Liver (tissue), 9 donors: Measurements from ENCODE around the gene CERKL. TPM values are rescaled to one million over a fixed set of nuclear protein-coding genes. Genes with fewer than 3 reads are reported as not detected.

Experiments
- DNase-seq: peaks from one replicate; pipeline ENCODE4 v3.0.0-alpha.2; 2017; ENCODE audit warnings: low spot score
- H3K27ac ChIP-seq, 2 donors: one replicate each; pipeline ENCODE4 v1.7.0; 2013; ENCODE audit warnings: inconsistent platforms in 2 of 2, low read length in 2 of 2, control low read depth in 1 of 2, low read depth in 1 of 2, mild to moderate bottlenecking in 1 of 2
- H3K27me3 ChIP-seq, 4 donors: one replicate each; pipeline versions ENCODE4 v1.6.1 to v1.7.0; 2013; ENCODE audit warnings: low read length in 3 of 4, inconsistent platforms in 1 of 4, mild to moderate bottlenecking in 1 of 4, moderate library complexity in 1 of 4; ENCODE audit not compliant: control insufficient read depth in 4 of 4, insufficient read depth in 4 of 4
- H3K36me3 ChIP-seq, 4 donors: one replicate each; pipeline versions ENCODE4 v1.6.1 to v1.7.0; 2013; ENCODE audit warnings: low read length in 3 of 4, mild to moderate bottlenecking in 3 of 4, low read depth in 1 of 4, moderate library complexity in 1 of 4; ENCODE audit not compliant: control insufficient read depth in 4 of 4, insufficient read depth in 3 of 4
- H3K4me1 ChIP-seq, 4 donors: one replicate each; pipeline versions ENCODE4 v1.6.1 to v1.7.0; 2013; ENCODE audit warnings: low read length in 3 of 4, mild to moderate bottlenecking in 3 of 4, moderate library complexity in 1 of 4; ENCODE audit not compliant: control insufficient read depth in 4 of 4, insufficient read depth in 4 of 4
- H3K4me3 ChIP-seq, 3 donors: one replicate each; pipeline versions ENCODE4 v1.6.1 to v1.7.0; 2013; ENCODE audit warnings: low read length in 3 of 3, control low read depth in 1 of 3, low read depth in 1 of 3, mild to moderate bottlenecking in 1 of 3
- H3K9ac ChIP-seq, 2 donors: one replicate each; pipeline ENCODE4 v1.7.0; 2013; ENCODE audit warnings: low read length in 2 of 2, mild to moderate bottlenecking in 2 of 2, moderate library complexity in 2 of 2, control low read depth in 1 of 2, low read depth in 1 of 2
- H3K9me3 ChIP-seq, 4 donors: one replicate each; pipeline versions ENCODE4 v1.6.1 to v1.7.0; 2013; ENCODE audit warnings: low read length in 3 of 4; ENCODE audit not compliant: control insufficient read depth in 4 of 4
- EGR1 ChIP-seq, 2 donors: IDR thresholded peaks; 2 replicates each; pipeline ENCODE4 v1.6.1; 2016 to 2018; ENCODE audit warnings: antibody characterized with exemption in 2 of 2, low read depth in 2 of 2
- FOXA1 ChIP-seq: IDR thresholded peaks from 2 replicates; pipeline ENCODE4 v1.6.1; 2016; ENCODE audit warnings: antibody characterized with exemption
- FOXA2 ChIP-seq: IDR thresholded peaks from 2 replicates; pipeline ENCODE4 v1.6.1; 2016; ENCODE audit warnings: antibody characterized with exemption
- GABPA ChIP-seq, 2 donors: IDR thresholded peaks in 1 of 2; conservative IDR thresholded peaks in 1 of 2; 2 replicates each; pipeline ENCODE4 v1.6.1; 2016; ENCODE audit warnings: antibody characterized with exemption in 2 of 2, mild to moderate bottlenecking in 1 of 2, moderate library complexity in 1 of 2
- HNF4A ChIP-seq, 2 donors: conservative IDR thresholded peaks; 2 replicates each; pipeline ENCODE4 v1.6.1; 2016; ENCODE audit warnings: antibody characterized with exemption in 2 of 2, mild to moderate bottlenecking in 2 of 2
- HNF4G ChIP-seq: IDR thresholded peaks from 2 replicates; pipeline ENCODE4 v1.6.1; 2016; ENCODE audit warnings: antibody characterized with exemption
- JUND ChIP-seq, 2 donors: IDR thresholded peaks; 2 replicates each; pipeline ENCODE4 v1.6.1; 2016; ENCODE audit warnings: antibody characterized with exemption in 2 of 2
- NR2F2 ChIP-seq: IDR thresholded peaks from 2 replicates; pipeline ENCODE4 v1.6.1; 2016; ENCODE audit warnings: antibody characterized with exemption
- RAD21 ChIP-seq, 2 donors: IDR thresholded peaks; 2 replicates each; pipeline ENCODE4 v1.6.1; 2016; ENCODE audit warnings: antibody characterized with exemption in 2 of 2, mild to moderate bottlenecking in 2 of 2
- RXRA ChIP-seq, 2 donors: IDR thresholded peaks; 2 replicates each; pipeline ENCODE4 v1.6.1; 2017 to 2018; ENCODE audit warnings: antibody characterized with exemption in 2 of 2, mild to moderate bottlenecking in 1 of 2
- SP1 ChIP-seq: IDR thresholded peaks from 2 replicates; pipeline ENCODE4 v1.6.1; 2018; ENCODE audit warnings: antibody characterized with exemption, mild to moderate bottlenecking
- TAF1 ChIP-seq: conservative IDR thresholded peaks from 2 replicates; pipeline ENCODE4 v1.6.1; 2016; ENCODE audit warnings: antibody characterized with exemption, mild to moderate bottlenecking
- YY1 ChIP-seq: IDR thresholded peaks from 2 replicates; pipeline ENCODE4 v1.6.1; 2016; ENCODE audit warnings: antibody characterized with exemption, mild to moderate bottlenecking
- WGBS: extraction: QIAGEN DNeasy Blood & Tissue Kit; methylation state at CpG from one replicate; pipeline ENCODE4 v1.1.7; 2013; 5-methylcytosine and 5-hydroxymethylcytosine counted together
- polyA plus RNA-seq, 2 donors: library from polyadenylated mRNA; stranded (reverse) in 1 of 2; unstranded in 1 of 2; fragments of 200-250 nt in 1 of 2; fragments of >200 nt in 1 of 2; fragmentation: Nextera tagmentation in 1 of 2; extraction: Ambion mirVana in 1 of 2; gene quantifications; one replicate each; pipeline versions ENCODE4 v1.2.1 to v1.2.3, GENCODE V29; 2013 to 2015
- total RNA-seq, 2 donors: library from RNA; depleted of rRNA; stranded (reverse); fragments of >200 nt; gene quantifications; one replicate each; pipeline ENCODE4 v1.2.3, GENCODE V29; 2014
- TF ChIP-seq, protein P1 (sequence below): IDR thresholded peaks from 2 replicates; pipeline ENCODE4 v1.6.1; 2016; ENCODE audit warnings: antibody characterized with exemption
- TF ChIP-seq, protein P2 (sequence below): fragments of 150-350 bp; IDR thresholded peaks from 2 replicates; pipeline ENCODE4 v1.5.1; 2017; ENCODE audit warnings: improper control_type of control experiment, low read depth, low read length; ENCODE audit not compliant: missing input control
- TF ChIP-seq, protein P3 (sequence below): IDR thresholded peaks from 2 replicates; pipeline ENCODE4 v1.6.1; 2016; ENCODE audit warnings: antibody characterized with exemption
- TF ChIP-seq, protein P4 (sequence below): IDR thresholded peaks from 2 replicates; pipeline ENCODE4 v1.6.1; 2016; ENCODE audit warnings: antibody characterized with exemption
- TF ChIP-seq, protein P5 (sequence below): IDR thresholded peaks from 2 replicates; pipeline ENCODE4 v1.6.1; 2016; ENCODE audit warnings: antibody characterized with exemption, mild to moderate bottlenecking
- donor health status: healthy.
- donor health status: healthy.
- donor health status: healthy.
- donor health status: healthy.
- donor health status: healthy.

CERKL gene
- total and polyA plus RNA-seq, 4 donors, result 0.50 to 0.79 TPM; not detected in 2

DNA sequence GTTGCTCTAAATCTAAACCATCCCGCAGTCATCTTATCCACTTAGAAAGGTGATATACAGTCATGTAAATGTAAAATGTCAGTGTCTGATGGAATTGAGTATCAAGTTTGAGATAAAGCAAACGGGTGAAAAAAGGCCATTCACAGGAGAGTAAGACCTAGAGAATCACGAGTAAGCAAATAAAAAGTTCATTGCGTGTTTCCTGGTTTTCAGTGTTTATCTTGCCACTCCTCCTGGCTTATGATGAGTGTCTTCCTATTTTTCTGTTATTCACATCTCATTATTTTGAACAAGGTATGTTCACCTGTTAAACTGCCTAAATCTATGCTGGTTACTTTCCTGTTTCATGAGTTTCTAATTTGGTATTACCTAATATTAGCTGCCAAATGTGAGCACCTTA is 130.9 kb downstream of the CERKL start:
- Histone ChIP-seq H3K4me3 (no peak overlapping the region), H3K4me1 (no peaks in the 10 kb centered on the region), H3K27ac (no peak overlapping the region), H3K9me3 (no peaks in the 10 kb centered on the region), H3K36me3 (peaks cover 0 to 2% (median 0%) of the 10 kb centered on the region in 4 donors), H3K9ac (no peak overlapping the region), H3K27me3 (peaks cover 0 to 11% (median 0%) of the 10 kb centered on the region in 4 donors)
- no peak for TF ChIP-seq EGR1 (IDR thresholded peaks at IDR 0.05; ENCODE audit: low read depth in 2 of 2)
- TF ChIP-seq, protein P1, sequence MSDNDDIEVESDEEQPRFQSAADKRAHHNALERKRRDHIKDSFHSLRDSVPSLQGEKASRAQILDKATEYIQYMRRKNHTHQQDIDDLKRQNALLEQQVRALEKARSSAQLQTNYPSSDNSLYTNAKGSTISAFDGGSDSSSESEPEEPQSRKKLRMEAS, result no peak
- no peak for TF ChIP-seq TAF1
- no peak for TF ChIP-seq NR2F2
- no peak for TF ChIP-seq JUND (IDR thresholded peaks at IDR 0.05)
- TF ChIP-seq, protein P2, sequence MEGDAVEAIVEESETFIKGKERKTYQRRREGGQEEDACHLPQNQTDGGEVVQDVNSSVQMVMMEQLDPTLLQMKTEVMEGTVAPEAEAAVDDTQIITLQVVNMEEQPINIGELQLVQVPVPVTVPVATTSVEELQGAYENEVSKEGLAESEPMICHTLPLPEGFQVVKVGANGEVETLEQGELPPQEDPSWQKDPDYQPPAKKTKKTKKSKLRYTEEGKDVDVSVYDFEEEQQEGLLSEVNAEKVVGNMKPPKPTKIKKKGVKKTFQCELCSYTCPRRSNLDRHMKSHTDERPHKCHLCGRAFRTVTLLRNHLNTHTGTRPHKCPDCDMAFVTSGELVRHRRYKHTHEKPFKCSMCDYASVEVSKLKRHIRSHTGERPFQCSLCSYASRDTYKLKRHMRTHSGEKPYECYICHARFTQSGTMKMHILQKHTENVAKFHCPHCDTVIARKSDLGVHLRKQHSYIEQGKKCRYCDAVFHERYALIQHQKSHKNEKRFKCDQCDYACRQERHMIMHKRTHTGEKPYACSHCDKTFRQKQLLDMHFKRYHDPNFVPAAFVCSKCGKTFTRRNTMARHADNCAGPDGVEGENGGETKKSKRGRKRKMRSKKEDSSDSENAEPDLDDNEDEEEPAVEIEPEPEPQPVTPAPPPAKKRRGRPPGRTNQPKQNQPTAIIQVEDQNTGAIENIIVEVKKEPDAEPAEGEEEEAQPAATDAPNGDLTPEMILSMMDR, result no peak
- TF ChIP-seq RXRA (IDR thresholded peaks at IDR 0.05), result no peak
- no peak for TF ChIP-seq HNF4A (conservative IDR thresholded peaks at IDR 0.05)
- TF ChIP-seq YY1, result no peak
- TF ChIP-seq, protein P3, sequence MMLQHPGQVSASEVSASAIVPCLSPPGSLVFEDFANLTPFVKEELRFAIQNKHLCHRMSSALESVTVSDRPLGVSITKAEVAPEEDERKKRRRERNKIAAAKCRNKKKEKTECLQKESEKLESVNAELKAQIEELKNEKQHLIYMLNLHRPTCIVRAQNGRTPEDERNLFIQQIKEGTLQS, result no peak
- TF ChIP-seq, protein P4, sequence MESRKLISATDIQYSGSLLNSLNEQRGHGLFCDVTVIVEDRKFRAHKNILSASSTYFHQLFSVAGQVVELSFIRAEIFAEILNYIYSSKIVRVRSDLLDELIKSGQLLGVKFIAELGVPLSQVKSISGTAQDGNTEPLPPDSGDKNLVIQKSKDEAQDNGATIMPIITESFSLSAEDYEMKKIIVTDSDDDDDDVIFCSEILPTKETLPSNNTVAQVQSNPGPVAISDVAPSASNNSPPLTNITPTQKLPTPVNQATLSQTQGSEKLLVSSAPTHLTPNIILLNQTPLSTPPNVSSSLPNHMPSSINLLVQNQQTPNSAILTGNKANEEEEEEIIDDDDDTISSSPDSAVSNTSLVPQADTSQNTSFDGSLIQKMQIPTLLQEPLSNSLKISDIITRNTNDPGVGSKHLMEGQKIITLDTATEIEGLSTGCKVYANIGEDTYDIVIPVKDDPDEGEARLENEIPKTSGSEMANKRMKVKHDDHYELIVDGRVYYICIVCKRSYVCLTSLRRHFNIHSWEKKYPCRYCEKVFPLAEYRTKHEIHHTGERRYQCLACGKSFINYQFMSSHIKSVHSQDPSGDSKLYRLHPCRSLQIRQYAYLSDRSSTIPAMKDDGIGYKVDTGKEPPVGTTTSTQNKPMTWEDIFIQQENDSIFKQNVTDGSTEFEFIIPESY, result no peak
- TF ChIP-seq FOXA2, result no peak
- TF ChIP-seq, protein P5, sequence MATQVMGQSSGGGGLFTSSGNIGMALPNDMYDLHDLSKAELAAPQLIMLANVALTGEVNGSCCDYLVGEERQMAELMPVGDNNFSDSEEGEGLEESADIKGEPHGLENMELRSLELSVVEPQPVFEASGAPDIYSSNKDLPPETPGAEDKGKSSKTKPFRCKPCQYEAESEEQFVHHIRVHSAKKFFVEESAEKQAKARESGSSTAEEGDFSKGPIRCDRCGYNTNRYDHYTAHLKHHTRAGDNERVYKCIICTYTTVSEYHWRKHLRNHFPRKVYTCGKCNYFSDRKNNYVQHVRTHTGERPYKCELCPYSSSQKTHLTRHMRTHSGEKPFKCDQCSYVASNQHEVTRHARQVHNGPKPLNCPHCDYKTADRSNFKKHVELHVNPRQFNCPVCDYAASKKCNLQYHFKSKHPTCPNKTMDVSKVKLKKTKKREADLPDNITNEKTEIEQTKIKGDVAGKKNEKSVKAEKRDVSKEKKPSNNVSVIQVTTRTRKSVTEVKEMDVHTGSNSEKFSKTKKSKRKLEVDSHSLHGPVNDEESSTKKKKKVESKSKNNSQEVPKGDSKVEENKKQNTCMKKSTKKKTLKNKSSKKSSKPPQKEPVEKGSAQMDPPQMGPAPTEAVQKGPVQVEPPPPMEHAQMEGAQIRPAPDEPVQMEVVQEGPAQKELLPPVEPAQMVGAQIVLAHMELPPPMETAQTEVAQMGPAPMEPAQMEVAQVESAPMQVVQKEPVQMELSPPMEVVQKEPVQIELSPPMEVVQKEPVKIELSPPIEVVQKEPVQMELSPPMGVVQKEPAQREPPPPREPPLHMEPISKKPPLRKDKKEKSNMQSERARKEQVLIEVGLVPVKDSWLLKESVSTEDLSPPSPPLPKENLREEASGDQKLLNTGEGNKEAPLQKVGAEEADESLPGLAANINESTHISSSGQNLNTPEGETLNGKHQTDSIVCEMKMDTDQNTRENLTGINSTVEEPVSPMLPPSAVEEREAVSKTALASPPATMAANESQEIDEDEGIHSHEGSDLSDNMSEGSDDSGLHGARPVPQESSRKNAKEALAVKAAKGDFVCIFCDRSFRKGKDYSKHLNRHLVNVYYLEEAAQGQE, result no peak
- no peak for TF ChIP-seq FOXA1
- TF ChIP-seq RAD21 (IDR thresholded peaks at IDR 0.05), result no peak
- TF ChIP-seq GABPA (IDR thresholded peaks at IDR 0.05 in 1 of 2, conservative IDR thresholded peaks at IDR 0.05 in 1 of 2), result no peak
- no peak for TF ChIP-seq HNF4G
- DNase-seq, result no peak
- 67% methylated on average over 4 of the region's 4 CpGs for WGBS

DNA sequence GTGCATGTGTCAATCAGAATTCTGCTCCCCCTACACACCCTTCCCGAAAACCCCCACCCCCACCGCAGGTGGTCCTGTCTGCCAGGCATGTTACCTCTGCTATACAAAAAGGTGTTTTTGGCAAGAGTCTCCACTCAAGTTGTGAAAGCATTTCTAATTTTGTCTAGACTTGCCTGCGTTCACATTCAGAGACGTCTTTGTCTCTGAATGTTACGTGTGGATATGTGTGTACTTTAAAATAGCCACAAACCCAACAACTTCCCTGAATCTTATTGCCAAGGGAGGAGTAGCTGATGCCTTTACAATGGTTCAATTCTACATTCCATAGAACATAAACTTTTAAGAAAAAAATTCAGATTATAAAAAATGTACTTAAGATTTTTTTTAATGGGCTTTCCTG is 133.1 kb downstream of the CERKL start:
- no peak for DNase-seq
- Histone ChIP-seq H3K9ac (no peak overlapping the region), H3K4me1 (no peaks in the 10 kb centered on the region), H3K4me3 (no peak overlapping the region), H3K9me3 (no peaks in the 10 kb centered on the region), H3K27me3 (peaks cover 0 to 8% (median 0%) of the 10 kb centered on the region in 4 donors), H3K36me3 (peaks cover 0 to 2% (median 0%) of the 10 kb centered on the region in 4 donors), H3K27ac (no peak overlapping the region)
- TF ChIP-seq GABPA (IDR thresholded peaks at IDR 0.05 in 1 of 2, conservative IDR thresholded peaks at IDR 0.05 in 1 of 2) (no peak), SP1 (no peak), NR2F2 (no peak), FOXA2 (no peak), JUND (IDR thresholded peaks at IDR 0.05) (no peak), RAD21 (IDR thresholded peaks at IDR 0.05) (no peak), RXRA (IDR thresholded peaks at IDR 0.05) (no peak)
- TF ChIP-seq, protein P2, result no peak
- TF ChIP-seq, protein P5, result no peak
- WGBS, result 80% methylated on average over 5 of the region's 5 CpGs
